ENCODE data around the gene MOCS1. TPM values are rescaled to one million over a fixed set of nuclear protein-coding genes. Genes with fewer than 3 reads are reported as not detected.

Gene MOCS1
- total RNA-seq, 4 donors from 2014 or later, result 10.2 to 58.9 (median 20.3) TPM

DNA sequence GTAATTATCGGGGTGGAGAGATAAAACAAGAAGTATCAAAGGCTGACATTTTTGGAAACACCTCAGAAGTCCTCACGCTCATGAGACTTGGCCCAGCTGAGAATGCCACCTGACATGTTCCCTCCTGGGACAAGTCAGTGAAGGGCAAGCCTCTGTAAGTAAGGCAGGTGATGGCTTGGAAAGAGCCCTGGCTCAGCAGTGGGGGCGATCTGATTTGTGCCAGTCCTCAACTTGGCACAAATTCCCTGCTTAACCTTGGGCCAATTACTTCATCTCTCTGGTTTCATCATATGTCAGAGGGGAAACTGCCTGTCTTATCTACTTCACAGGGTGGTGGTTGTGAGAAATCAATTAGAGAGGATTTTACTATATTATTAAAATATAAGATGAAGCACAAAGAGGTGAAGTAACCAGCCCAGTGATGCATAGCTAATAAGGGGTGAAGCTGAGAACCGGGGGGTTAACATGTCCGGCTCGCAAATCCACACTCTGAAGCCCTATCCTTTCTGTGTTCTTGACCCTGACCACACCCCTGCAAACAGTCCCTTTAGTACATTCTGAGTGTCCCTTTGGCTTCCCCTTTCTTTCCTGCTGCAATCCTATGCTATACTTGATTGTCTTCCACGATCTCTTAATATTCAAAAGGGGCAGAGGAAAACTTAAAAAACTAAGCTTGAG is 8.8 kb upstream of the MOCS1 start:
- no peak for TF ChIP-seq POLR2A (IDR thresholded peaks at IDR 0.05)
- TF ChIP-seq, protein P1, sequence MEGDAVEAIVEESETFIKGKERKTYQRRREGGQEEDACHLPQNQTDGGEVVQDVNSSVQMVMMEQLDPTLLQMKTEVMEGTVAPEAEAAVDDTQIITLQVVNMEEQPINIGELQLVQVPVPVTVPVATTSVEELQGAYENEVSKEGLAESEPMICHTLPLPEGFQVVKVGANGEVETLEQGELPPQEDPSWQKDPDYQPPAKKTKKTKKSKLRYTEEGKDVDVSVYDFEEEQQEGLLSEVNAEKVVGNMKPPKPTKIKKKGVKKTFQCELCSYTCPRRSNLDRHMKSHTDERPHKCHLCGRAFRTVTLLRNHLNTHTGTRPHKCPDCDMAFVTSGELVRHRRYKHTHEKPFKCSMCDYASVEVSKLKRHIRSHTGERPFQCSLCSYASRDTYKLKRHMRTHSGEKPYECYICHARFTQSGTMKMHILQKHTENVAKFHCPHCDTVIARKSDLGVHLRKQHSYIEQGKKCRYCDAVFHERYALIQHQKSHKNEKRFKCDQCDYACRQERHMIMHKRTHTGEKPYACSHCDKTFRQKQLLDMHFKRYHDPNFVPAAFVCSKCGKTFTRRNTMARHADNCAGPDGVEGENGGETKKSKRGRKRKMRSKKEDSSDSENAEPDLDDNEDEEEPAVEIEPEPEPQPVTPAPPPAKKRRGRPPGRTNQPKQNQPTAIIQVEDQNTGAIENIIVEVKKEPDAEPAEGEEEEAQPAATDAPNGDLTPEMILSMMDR (IDR thresholded peaks at IDR 0.05), result no peak
- H3K27ac ChIP-seq, result no peak overlapping the region
- intact Hi-C loops (cut with DNase I; ENCODE audit: low total_unique reads), result no loop called here
- DNase-seq, result no peak
- H3K4me3 ChIP-seq, result no peak overlapping the region
- H3K4me1 ChIP-seq, result no peaks in the 10 kb centered on the region
- H3K9me3 ChIP-seq, result no peaks in the 10 kb centered on the region
- no peaks in the 10 kb centered on the region for H3K27me3 ChIP-seq
- no peaks in the 10 kb centered on the region for H3K36me3 ChIP-seq

DNA sequence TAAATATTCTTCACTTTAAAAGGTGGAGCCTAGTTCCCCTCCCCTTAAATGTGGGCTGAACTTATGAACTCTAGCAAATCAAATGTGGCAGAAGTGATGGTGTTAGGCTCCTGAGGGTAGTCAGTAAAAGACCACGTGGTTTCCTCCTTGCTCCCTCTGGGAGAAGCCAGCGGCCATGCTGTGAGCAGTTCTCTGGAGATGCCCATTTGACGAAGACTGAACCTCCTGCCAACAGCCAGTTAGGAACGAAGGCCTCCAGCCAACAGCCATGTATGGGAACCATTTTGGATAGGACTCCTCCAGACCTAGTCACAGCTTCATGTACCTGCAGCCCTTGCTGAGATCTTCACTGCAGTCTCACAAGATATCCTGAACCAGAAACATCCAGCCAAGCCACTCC is 7.6 kb upstream of the MOCS1 start:
- Histone ChIP-seq H3K27me3 (no peaks in the 10 kb centered on the region), H3K4me3 (no peak overlapping the region), H3K9me3 (no peaks in the 10 kb centered on the region), H3K36me3 (no peaks in the 10 kb centered on the region), H3K27ac (no peak overlapping the region), H3K4me1 (no peaks in the 10 kb centered on the region)
- no peak for DNase-seq
- intact Hi-C loops (cut with DNase I; ENCODE audit: low total_unique reads), result no loop called here
- TF ChIP-seq, protein P1 (IDR thresholded peaks at IDR 0.05), result no peak
- no peak for TF ChIP-seq POLR2A (IDR thresholded peaks at IDR 0.05)

DNA sequence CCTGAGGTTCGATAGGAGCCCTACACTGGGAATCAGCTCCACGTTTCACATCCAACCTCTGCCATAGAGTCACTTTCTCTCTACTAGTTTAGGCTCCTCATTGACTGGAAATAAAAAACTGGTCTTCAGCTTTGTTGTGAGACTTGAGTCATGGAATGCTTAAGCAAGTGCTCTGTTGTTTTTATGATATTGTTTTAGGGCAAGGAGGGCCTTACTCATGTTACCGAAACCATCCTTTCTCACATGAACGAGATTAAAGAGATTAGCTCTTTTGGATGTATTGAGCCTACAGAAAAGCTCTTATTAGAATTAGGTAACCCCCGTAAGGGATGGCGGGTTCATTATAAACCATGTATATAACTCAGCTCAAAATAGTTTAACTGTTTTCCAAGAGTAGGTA is 6.9 kb upstream of the MOCS1 start:
- H3K36me3 ChIP-seq, result no peaks in the 10 kb centered on the region
- H3K27me3 ChIP-seq, result no peaks in the 10 kb centered on the region
- intact Hi-C loops (cut with DNase I; ENCODE audit: low total_unique reads), result no loop called here
- no peak overlapping the region for H3K4me3 ChIP-seq
- H3K4me1 ChIP-seq, result no peaks in the 10 kb centered on the region
- H3K9me3 ChIP-seq, result no peaks in the 10 kb centered on the region
- no peak for TF ChIP-seq POLR2A (IDR thresholded peaks at IDR 0.05)
- TF ChIP-seq, protein P1 (IDR thresholded peaks at IDR 0.05), result no peak
- no peak overlapping the region for H3K27ac ChIP-seq
- DNase-seq, result no peak

DNA sequence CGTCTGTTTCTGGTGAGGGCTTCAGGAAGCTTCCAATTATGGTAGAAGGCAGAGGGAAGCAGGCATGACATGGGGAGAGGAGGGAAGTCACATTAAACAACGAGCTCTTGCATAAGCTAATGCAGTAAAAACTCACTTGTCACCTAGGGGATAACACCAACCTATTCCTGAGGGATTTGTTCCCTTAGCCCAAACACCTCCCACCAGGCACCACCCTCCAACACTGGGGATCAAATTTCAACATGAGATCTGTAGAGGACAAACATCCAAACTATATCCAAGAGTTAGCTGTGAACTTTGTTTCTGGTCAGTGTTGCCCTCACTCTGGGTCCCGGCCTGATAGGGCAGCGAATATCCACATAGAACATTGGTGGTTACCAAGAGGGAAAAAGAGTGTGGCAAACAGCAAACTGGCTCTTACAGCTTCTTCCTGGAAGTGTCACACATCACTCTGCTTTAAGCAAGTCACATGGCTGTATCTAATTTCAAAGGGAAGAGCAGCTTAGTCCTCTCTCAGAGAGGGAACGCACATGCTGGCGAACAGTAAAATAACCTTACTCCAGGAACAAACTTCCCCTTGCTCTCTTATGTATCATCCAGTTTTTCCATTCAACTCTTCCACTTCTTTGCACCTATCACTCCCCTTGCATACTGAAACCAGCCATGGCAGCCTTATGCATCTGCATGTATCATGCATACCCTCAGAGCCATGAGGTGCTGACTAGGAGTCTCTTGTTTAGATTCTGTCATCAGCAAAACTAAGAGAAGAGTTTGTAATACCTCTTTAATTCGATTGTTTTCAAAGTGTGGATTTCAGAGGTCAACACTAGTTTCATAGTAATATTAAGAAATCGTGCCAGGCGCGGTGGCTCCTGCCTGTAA is 4.8 kb upstream of the MOCS1 start:
- Histone ChIP-seq H3K27me3 (no peaks in the 10 kb centered on the region), H3K4me1 (no peaks in the 10 kb centered on the region), H3K9me3 (no peaks in the 10 kb centered on the region), H3K36me3 (no peaks in the 10 kb centered on the region), H3K27ac (no peak overlapping the region), H3K4me3 (no peak overlapping the region)
- TF ChIP-seq POLR2A (IDR thresholded peaks at IDR 0.05), result no peak
- TF ChIP-seq, protein P1 (IDR thresholded peaks at IDR 0.05), result no peak
- DNase-seq, result no peak
- intact Hi-C loops (cut with DNase I; ENCODE audit: low total_unique reads), result no loop called here

DNA sequence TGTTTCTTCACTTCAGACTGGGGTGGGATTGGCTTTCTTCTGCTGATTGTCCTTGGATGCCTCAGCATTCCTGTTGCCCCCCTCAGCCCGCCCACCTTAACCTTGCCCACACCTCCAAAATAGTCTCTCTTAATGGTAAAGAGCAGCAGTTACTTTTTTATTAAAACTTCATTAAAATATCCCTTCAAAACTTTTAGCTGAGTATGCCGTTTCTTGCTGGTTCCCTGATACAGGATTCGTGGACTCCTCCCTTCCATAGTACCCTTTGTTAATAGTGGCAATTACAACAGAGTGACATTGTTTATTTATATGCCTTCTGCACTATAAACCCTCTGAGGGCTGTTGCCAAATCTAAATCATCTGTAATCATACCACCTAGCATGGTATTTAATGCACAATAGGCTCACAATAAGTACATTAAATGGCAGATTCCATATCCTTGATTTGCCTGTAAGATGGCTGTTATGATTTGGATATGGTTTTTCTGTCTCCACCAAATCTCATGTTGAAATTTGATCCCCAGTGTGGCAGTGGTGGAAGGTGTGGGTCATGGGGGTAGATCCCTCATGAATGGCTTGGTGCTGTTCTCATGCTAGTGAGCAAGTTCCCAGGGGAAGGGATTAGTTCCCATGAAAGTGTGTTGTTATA is 3.5 kb upstream of the MOCS1 start:
- Histone ChIP-seq H3K27ac (no peak overlapping the region), H3K27me3 (no peaks in the 10 kb centered on the region), H3K9me3 (no peaks in the 10 kb centered on the region), H3K4me3 (no peak overlapping the region), H3K36me3 (no peaks in the 10 kb centered on the region), H3K4me1 (no peaks in the 10 kb centered on the region)
- intact Hi-C loops (cut with DNase I; ENCODE audit: low total_unique reads), result no loop called here
- DNase-seq, result no peak
- TF ChIP-seq, protein P1 (IDR thresholded peaks at IDR 0.05), result no peak
- no peak for TF ChIP-seq POLR2A (IDR thresholded peaks at IDR 0.05)
